HepG2 (cell line): ENCODE results near the gene RNF123. TPM values are rescaled to one million over a fixed set of nuclear protein-coding genes. Genes with fewer than 3 reads are reported as not detected.

Source experiments
- ATAC-seq: fragments of 200-7000 bp; cut with Tn5 transposase; 3 replicates; pipeline ENCODE4 v1.9.1; 2020; ENCODE audit warnings: mild to moderate bottlenecking, moderate library complexity
- BruUV-seq: library from RNA; stranded (reverse); fragments of 400-500 nt; replicated peaks from 2 replicates; lab custom pipeline; 2021; lab: Mats Ljungman, UMichigan
- CTCF ChIA-PET: fragments of 300-600 bp; formaldehyde crosslinking; extraction: SDS; loops from one replicate; lab custom pipeline; 2021; ENCODE audit warnings: low total read pairs, inconsistent platforms, low intra/inter-chr PET ratio; lab: Yijun Ruan, JAX
- POLR2A ChIA-PET: fragments of 350-600 bp; sonication (Branson Sonifier 250); formaldehyde crosslinking; loops from one replicate; lab custom pipeline; 2020; ENCODE audit warnings: antibody characterized with exemption, inconsistent platforms; lab: Yijun Ruan, JAX
- DNase-seq: peaks from one replicate; pipeline ENCODE4 v3.0.0-alpha.2; 2015; ENCODE audit warnings: low spot score
- FAIRE-seq: peaks from 3 replicates; lab custom pipeline; 2011; peaks lifted over from hg19 to GRCh38; lab: Jason Lieb, UNC
- H2AFZ ChIP-seq: one replicate; pipeline ENCODE4 v1.6.1; 2011; ENCODE audit warnings: low read length, inconsistent platforms
- H3K27ac ChIP-seq: fragments of 300-600 bp; 3 replicates; pipeline ENCODE4 v1.8.0; 2011; ENCODE audit warnings: mixed run types, mild to moderate bottlenecking, mixed read lengths, low read length, inconsistent platforms; ENCODE audit not compliant: insufficient read depth; ENCODE audit errors: extremely low read length
- H3K27me3 ChIP-seq, 2 experiments: fragments of 200-600 bp in 1 of 2; 2 replicates in 1 of 2; 3 replicates in 1 of 2; pipeline versions ENCODE4 v1.6.0 to v1.8.0; 2011; ENCODE audit warnings: low read length in 2 of 2, mild to moderate bottlenecking in 2 of 2, moderate library complexity in 2 of 2, inconsistent platforms in 1 of 2; ENCODE audit not compliant: insufficient read depth in 2 of 2, control insufficient read depth in 1 of 2
- H3K36me3 ChIP-seq, 2 experiments: fragments of 200-600 bp in 1 of 2; replicated peaks in 1 of 2; 2 replicates in 1 of 2; 3 replicates in 1 of 2; pipeline versions ENCODE4 v1.5.1 to v1.8.0; 2011; ENCODE audit warnings: low read length in 2 of 2, inconsistent platforms in 1 of 2; ENCODE audit not compliant: insufficient read depth in 2 of 2, control insufficient read depth in 1 of 2
- H3K4me1 ChIP-seq: 2 replicates; pipeline ENCODE4 v1.5.1; 2012; ENCODE audit warnings: low read length, inconsistent platforms; ENCODE audit not compliant: insufficient read depth
- H3K4me2 ChIP-seq: 2 replicates; pipeline ENCODE4 v1.6.0; 2011; ENCODE audit warnings: low read depth, low read length, inconsistent platforms
- H3K4me3 ChIP-seq, 3 experiments: fragments of 200-600 bp in 1 of 3; sonication (generic), shearing (Covaris generic) in 1 of 3; replicated peaks in 1 of 3; 2 replicates each; pipeline ENCODE4 v1.5.1; 2011 to 2016; ENCODE audit warnings: low read length in 3 of 3, inconsistent platforms in 2 of 3, low read depth in 2 of 3, mild to moderate bottlenecking in 2 of 3, control low read depth in 1 of 3, mixed read lengths in 1 of 3; ENCODE audit not compliant: insufficient read depth in 1 of 3
- H3K79me2 ChIP-seq: one replicate; pipeline ENCODE4 v1.6.1; 2011; ENCODE audit warnings: low read length, inconsistent platforms; ENCODE audit not compliant: insufficient read depth
- H3K9ac ChIP-seq: 2 replicates; pipeline ENCODE4 v1.6.0; 2011; ENCODE audit warnings: mild to moderate bottlenecking, low read depth, low read length, inconsistent platforms; ENCODE audit not compliant: insufficient read depth
- H3K9me3 ChIP-seq: 2 replicates; pipeline ENCODE4 v1.5.1; 2012; ENCODE audit warnings: mild to moderate bottlenecking, low read length
- H4K20me1 ChIP-seq: 2 replicates; pipeline ENCODE4 v1.6.0; 2011; ENCODE audit warnings: inconsistent platforms, mild to moderate bottlenecking, low read length, moderate library complexity; ENCODE audit not compliant: insufficient read depth
- ARID2 ChIP-seq: sonication (generic); formaldehyde crosslinking; IDR thresholded peaks from 2 replicates; pipeline ENCODE4 v1.8.1; 2022; ENCODE audit warnings: mild to moderate bottlenecking, missing genetic modification reagents, borderline replicate concordance
- FOSL2 ChIP-seq: sonication (generic); formaldehyde crosslinking; IDR thresholded peaks from 2 replicates; pipeline ENCODE4 v1.4.0; 2020; ENCODE audit warnings: missing genetic modification reagents
- KAT2B ChIP-seq: fragments of 150-350 bp; IDR thresholded peaks from 2 replicates; pipeline ENCODE4 v1.6.1; 2014; ENCODE audit warnings: low read depth, low read length, borderline replicate concordance
- NR1H2 ChIP-seq: sonication (generic); formaldehyde crosslinking; IDR thresholded peaks from 2 replicates; pipeline ENCODE4 v1.8.1; 2022; ENCODE audit warnings: low read depth, missing genetic modification reagents, borderline replicate concordance
- ZFP41 ChIP-seq: sonication (generic); formaldehyde crosslinking; IDR thresholded peaks from 2 replicates; pipeline ENCODE4 v1.4.0; 2020; ENCODE audit warnings: mild to moderate bottlenecking, missing genetic modification reagents, borderline replicate concordance
- ZNF30 ChIP-seq: sonication (generic); formaldehyde crosslinking; IDR thresholded peaks from 2 replicates; pipeline ENCODE4 v1.5.0; 2020; ENCODE audit warnings: mild to moderate bottlenecking, missing genetic modification reagents
- WGBS: methylation state at CpG from one replicate; pipeline ENCODE4 v1.1.6; 2017; ENCODE audit warnings: low lambda C conversion rate; 5-methylcytosine and 5-hydroxymethylcytosine counted together
- in situ Hi-C: cut with HindIII; loops from 2 replicates; pipeline ENCODE4 v1.10.0; 2017; ENCODE audit warnings: low pct_unique_long_range_greater_than_20kb; ENCODE audit not compliant: extremely low pct_ligation_motif_present
- intact Hi-C: fragments of 100-400 bp; cut with micrococcal nuclease; formaldehyde crosslinking; loops from one replicate; pipeline ENCODE4 v1.10.0; 2022; ENCODE audit not compliant: unreplicated experiment
- polyA plus RNA-seq, 8 experiments: library from polyadenylated mRNA; depleted of rRNA in 3 of 8; stranded (reverse) in 7 of 8; unstranded in 1 of 8; fragments of >200 nt; fragmentation: Illumina TruSeq in 4 of 8; extraction: Trizol in 4 of 8; gene quantifications; 2 replicates each; pipeline versions ENCODE4 v1.2.1 to v1.2.3, GENCODE V29; 2011 to 2016; ENCODE audit warnings: low read depth in 4 of 8, missing spikeins in 1 of 8, mixed read lengths in 1 of 8; ENCODE audit not compliant: insufficient read depth in 1 of 8
- total RNA-seq, 5 experiments: library from RNA; depleted of rRNA; stranded (reverse); fragments of >200 nt; fragmentation: Illumina TruSeq; extraction: Trizol; gene quantifications; 2 replicates each; pipeline ENCODE4 v1.2.3, GENCODE V29; 2016; ENCODE audit warnings: low read depth in 1 of 5
- TF ChIP-seq, protein P1 (sequence below): sonication (generic); formaldehyde crosslinking; IDR thresholded peaks from one replicate; pipeline ENCODE4 v1.5.1; 2020; ENCODE audit warnings: mild to moderate bottlenecking, missing genetic modification reagents; ENCODE audit errors: not compliant biosample characterization

The RNF123 gene
- total and polyA plus RNA-seq, 2 of the 13 experiments (the other 11 are each of a cell fraction or from before 2014, with no cell fraction given) = 29.9 to 82.2 TPM

DNA sequence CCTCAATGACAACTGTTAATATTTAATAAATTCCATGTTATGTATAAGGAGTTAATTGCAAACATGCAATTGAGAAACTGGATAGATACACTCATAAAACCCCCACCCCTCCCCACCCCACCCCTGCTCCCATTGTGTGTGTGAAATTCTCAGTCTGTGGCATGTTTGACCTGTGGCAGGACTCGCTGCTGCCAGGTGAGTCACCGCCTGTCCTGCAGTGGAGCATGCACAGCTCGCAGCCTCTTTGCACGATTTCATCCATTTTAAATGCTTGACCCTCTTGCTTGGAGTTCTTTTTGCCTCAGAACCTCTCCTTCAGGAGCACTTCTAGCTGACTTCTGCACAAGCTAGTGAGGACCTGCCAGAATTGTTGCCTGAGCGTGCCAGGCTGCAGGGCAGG, 20.5 kb upstream of the RNF123 start:
- no peaks in the 10 kb centered on the region for H4K20me1 ChIP-seq
- 0 out of 6 replicates have a peak overlapping the region, but pooled peaks of 1 of the 3 experiments have one; percentile 2 for H3K4me3 ChIP-seq
- H3K27me3 ChIP-seq = no peaks in the 10 kb centered on the region
- peaks cover 94% of the 10 kb centered on the region for H3K4me1 ChIP-seq
- H3K27ac ChIP-seq = peak overlapping the region; percentile 80
- no TSS peak for BruUV-seq
- H3K36me3 ChIP-seq = no peaks in the 10 kb centered on the region
- ATAC-seq (no peak), DNase-seq (peak; percentile 21), FAIRE-seq (no peak)
- in situ Hi-C loops = no loop called here
- H2AFZ ChIP-seq = no peak overlapping the region
- H3K9ac ChIP-seq = no peak overlapping the region
- no peaks in the 10 kb centered on the region for H3K9me3 ChIP-seq
- CTCF ChIA-PET = interaction anchor here (0.8 kb wide), 1 partner anchor 129 kb away, joined by 4 read pairs; no protein-coding TSS in a partner anchor
- no peaks in the 10 kb centered on the region for H3K79me2 ChIP-seq
- H3K4me2 ChIP-seq = peak overlapping the region; percentile 27
- TF ChIP-seq ARID2 (CRISPR knock-in tag) = no peak
- peak; percentile 80 for TF ChIP-seq FOSL2
- TF ChIP-seq ZNF30 (CRISPR knock-in tag) = no peak
- WGBS = 12% methylated on average over 5 of the region's 5 CpGs
- POLR2A ChIA-PET = interaction anchor here (0.8 to 2.0 kb wide), 3 partner anchors 114 to 132 kb away, joined by 5 to 28 read pairs (median 5); partner anchors contain the start of gene BSN
- intact Hi-C loops = loop anchor here (5.0 kb wide), 1 partner anchor 82 kb away; no protein-coding TSS in a partner anchor

DNA sequence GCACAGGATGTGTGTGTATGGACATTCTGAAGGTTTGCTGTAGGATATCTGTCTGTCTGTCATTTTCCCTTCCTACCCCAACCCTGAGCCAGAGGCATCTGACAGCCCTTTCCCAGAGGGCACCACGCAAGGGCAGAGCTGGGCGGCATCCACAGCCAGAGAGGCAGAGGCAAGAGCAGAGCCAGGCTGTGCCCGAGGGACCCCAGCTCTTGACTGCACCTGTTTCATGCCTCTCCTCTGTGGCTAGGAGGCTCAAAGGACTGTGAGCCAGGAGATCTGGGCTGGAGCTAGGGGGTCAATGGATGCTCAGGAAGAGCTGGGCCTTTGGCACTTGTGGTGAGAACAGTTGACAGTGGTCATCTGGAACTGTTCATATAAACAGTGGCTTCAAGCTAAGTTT, 20.0 kb upstream of the RNF123 start:
- POLR2A ChIA-PET = interaction anchor here (0.8 to 2.0 kb wide), 3 partner anchors 115 to 132 kb away, joined by 5 to 28 read pairs (median 5); partner anchors contain the start of gene BSN
- Histone ChIP-seq H3K9me3 (no peaks in the 10 kb centered on the region), H3K27ac (peak overlapping the region; percentile 45), H3K27me3 (no peaks in the 10 kb centered on the region), H3K9ac (no peak overlapping the region), H2AFZ (no peak overlapping the region), H3K4me1 (peaks cover 89% of the 10 kb centered on the region), H3K36me3 (no peaks in the 10 kb centered on the region), H4K20me1 (no peaks in the 10 kb centered on the region), H3K79me2 (no peaks in the 10 kb centered on the region), H3K4me2 (no peak overlapping the region), H3K4me3 (no peak overlapping the region)
- BruUV-seq = no TSS peak
- no peak for FAIRE-seq
- intact Hi-C loops (loop anchor here (5.0 kb wide), 1 partner anchor 82 kb away; no protein-coding TSS in a partner anchor), in situ Hi-C loops (no loop called here)
- no peak for ATAC-seq
- 87% methylated on average over 3 of the region's 3 CpGs for WGBS
- no peak for DNase-seq
- CTCF ChIA-PET = interaction anchor here (0.8 kb wide), 1 partner anchor 130 kb away, joined by 4 read pairs; no protein-coding TSS in a partner anchor
- TF ChIP-seq ZFP41 (CRISPR knock-in tag) = no peak
- no peak for TF ChIP-seq KAT2B
- no peak for TF ChIP-seq NR1H2 (CRISPR knock-in tag)
- TF ChIP-seq, protein P1, sequence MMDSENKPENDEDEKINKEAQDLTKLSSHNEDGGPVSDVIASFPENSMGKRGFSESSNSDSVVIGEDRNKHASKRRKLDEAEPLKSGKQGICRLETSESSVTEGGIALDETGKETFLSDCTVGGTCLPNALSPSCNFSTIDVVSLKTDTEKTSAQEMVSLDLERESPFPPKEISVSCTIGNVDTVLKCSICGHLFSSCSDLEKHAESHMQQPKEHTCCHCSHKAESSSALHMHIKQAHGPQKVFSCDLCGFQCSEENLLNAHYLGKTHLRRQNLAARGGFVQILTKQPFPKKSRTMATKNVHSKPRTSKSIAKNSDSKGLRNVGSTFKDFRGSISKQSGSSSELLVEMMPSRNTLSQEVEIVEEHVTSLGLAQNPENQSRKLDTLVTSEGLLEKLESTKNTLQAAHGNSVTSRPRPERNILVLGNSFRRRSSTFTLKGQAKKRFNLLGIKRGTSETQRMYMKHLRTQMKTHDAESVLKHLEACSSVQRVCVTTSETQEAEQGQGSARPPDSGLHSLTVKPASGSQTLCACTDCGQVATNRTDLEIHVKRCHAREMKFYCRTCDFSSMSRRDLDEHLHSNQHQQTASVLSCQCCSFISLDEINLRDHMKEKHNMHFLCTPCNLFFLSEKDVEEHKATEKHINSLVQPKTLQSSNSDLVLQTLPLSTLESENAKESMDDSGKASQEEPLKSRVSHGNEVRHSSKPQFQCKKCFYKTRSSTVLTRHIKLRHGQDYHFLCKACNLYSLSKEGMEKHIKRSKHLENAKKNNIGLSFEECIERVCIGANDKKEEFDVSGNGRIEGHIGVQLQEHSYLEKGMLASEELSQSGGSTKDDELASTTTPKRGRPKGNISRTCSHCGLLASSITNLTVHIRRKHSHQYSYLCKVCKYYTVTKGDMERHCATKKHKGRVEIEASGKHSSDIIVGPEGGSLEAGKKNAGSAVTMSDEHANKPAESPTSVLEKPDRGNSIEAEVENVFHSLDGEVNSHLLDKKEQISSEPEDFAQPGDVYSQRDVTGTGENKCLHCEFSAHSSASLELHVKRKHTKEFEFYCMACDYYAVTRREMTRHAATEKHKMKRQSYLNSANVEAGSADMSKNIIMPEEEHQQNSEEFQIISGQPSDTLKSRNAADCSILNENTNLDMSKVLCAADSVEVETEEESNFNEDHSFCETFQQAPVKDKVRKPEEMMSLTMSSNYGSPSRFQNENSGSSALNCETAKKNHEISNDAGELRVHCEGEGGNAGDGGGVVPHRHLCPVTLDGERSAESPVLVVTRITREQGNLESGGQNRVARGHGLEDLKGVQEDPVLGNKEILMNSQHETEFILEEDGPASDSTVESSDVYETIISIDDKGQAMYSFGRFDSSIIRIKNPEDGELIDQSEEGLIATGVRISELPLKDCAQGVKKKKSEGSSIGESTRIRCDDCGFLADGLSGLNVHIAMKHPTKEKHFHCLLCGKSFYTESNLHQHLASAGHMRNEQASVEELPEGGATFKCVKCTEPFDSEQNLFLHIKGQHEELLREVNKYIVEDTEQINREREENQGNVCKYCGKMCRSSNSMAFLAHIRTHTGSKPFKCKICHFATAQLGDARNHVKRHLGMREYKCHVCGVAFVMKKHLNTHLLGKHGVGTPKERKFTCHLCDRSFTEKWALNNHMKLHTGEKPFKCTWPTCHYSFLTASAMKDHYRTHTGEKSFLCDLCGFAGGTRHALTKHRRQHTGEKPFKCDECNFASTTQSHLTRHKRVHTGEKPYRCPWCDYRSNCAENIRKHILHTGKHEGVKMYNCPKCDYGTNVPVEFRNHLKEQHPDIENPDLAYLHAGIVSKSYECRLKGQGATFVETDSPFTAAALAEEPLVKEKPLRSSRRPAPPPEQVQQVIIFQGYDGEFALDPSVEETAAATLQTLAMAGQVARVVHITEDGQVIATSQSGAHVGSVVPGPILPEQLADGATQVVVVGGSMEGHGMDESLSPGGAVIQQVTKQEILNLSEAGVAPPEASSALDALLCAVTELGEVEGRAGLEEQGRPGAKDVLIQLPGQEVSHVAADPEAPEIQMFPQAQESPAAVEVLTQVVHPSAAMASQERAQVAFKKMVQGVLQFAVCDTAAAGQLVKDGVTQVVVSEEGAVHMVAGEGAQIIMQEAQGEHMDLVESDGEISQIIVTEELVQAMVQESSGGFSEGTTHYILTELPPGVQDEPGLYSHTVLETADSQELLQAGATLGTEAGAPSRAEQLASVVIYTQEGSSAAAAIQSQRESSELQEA (CRISPR knock-in tag) = no peak
